CD14-positive monocyte (primary cell): ENCODE measurements around the gene NOTCH3. TPM values are rescaled to one million over a fixed set of nuclear protein-coding genes. Genes with fewer than 3 reads are reported as not detected.

ENCODE experiments used
- DNase-seq, 3 donors: peaks; one replicate each; pipeline ENCODE4 v3.0.0-alpha.2; 2011 to 2022
- H2AFZ ChIP-seq: 2 replicates; pipeline ENCODE4 v1.6.0; 2012; ENCODE audit warnings: mild to moderate bottlenecking, low read depth, low read length, inconsistent platforms; ENCODE audit not compliant: insufficient read depth, poor library complexity, severe bottlenecking
- H3K27ac ChIP-seq, 2 donors: 1 replicate in 1 of 2; 2 replicates in 1 of 2; pipeline ENCODE4 v1.5.1; 2012 to 2013; ENCODE audit warnings: low read length in 2 of 2, control low read depth in 1 of 2, inconsistent platforms in 1 of 2, low read depth in 1 of 2, mild to moderate bottlenecking in 1 of 2
- H3K27me3 ChIP-seq, 2 donors: one replicate each; pipeline versions ENCODE4 v1.6.0 to v1.6.1; 2011 to 2013; ENCODE audit warnings: low read length in 2 of 2; ENCODE audit not compliant: control insufficient read depth in 2 of 2, insufficient read depth in 2 of 2
- H3K36me3 ChIP-seq, 2 donors: replicated peaks in 1 of 2; 1 replicate in 1 of 2; 2 replicates in 1 of 2; pipeline versions ENCODE4 v1.5.1 to v1.6.1; 2012 to 2013; ENCODE audit warnings: low read length in 2 of 2, control low read depth in 1 of 2, inconsistent platforms in 1 of 2, mild to moderate bottlenecking in 1 of 2; ENCODE audit not compliant: insufficient read depth in 2 of 2, control insufficient read depth in 1 of 2
- H3K4me1 ChIP-seq, 2 donors: 1 replicate in 1 of 2; 2 replicates in 1 of 2; pipeline versions ENCODE4 v1.5.1 to v1.6.1; 2012 to 2013; ENCODE audit warnings: low read length in 2 of 2, control low read depth in 1 of 2, inconsistent platforms in 1 of 2, mild to moderate bottlenecking in 1 of 2, moderate library complexity in 1 of 2; ENCODE audit not compliant: insufficient read depth in 2 of 2, control insufficient read depth in 1 of 2
- H3K4me2 ChIP-seq: replicated peaks from 2 replicates; pipeline ENCODE3; 2012; ENCODE audit warnings: low read length, moderate library complexity, mild to moderate bottlenecking; ENCODE audit not compliant: poor library complexity, severe bottlenecking; ENCODE audit errors: extremely low read depth
- H3K4me3 ChIP-seq, 3 experiments: fragments of 200-600 bp in 1 of 3; sonication (generic) in 1 of 3; replicated peaks in 1 of 3; 1 replicate in 2 of 3; 2 replicates in 1 of 3; pipeline ENCODE4 v1.5.1; 2011 to 2013; ENCODE audit warnings: low read length in 3 of 3, mild to moderate bottlenecking in 3 of 3, control low read depth in 2 of 3, low read depth in 2 of 3, inconsistent platforms in 1 of 3, moderate library complexity in 1 of 3
- H3K79me2 ChIP-seq: 2 replicates; pipeline ENCODE4 v1.6.0; 2012; ENCODE audit warnings: mild to moderate bottlenecking, control low read depth, inconsistent platforms, low read length, moderate library complexity; ENCODE audit not compliant: insufficient read depth
- H3K9ac ChIP-seq: 2 replicates; pipeline ENCODE4 v1.6.0; 2017; ENCODE audit warnings: low read length, mild to moderate bottlenecking; ENCODE audit not compliant: insufficient read depth, poor library complexity, severe bottlenecking
- H3K9me3 ChIP-seq, 2 donors: replicated peaks in 1 of 2; 1 replicate in 1 of 2; 2 replicates in 1 of 2; pipeline versions ENCODE4 v1.5.1 to v1.6.1; 2012 to 2013; ENCODE audit warnings: low read length in 2 of 2, control low read depth in 1 of 2; ENCODE audit not compliant: control insufficient read depth in 1 of 2, insufficient read depth in 1 of 2
- H4K20me1 ChIP-seq: 2 replicates; pipeline ENCODE4 v1.6.0; 2012; ENCODE audit warnings: mild to moderate bottlenecking, low read length, control low read depth, moderate library complexity; ENCODE audit not compliant: insufficient read depth
- H3K27ac Mint-ChIP-seq, 7 donors: one replicate each; pipeline ENCODE4 v1.8.0; 2020; ENCODE audit warnings: mild to moderate bottlenecking in 7 of 7, mixed read lengths in 7 of 7, moderate library complexity in 6 of 7, inconsistent platforms in 2 of 7
- H3K27me3 Mint-ChIP-seq, 3 donors: one replicate each; pipeline ENCODE4 v1.8.0; 2021 to 2022; ENCODE audit warnings: low read depth in 3 of 3, mild to moderate bottlenecking in 3 of 3, mixed read lengths in 3 of 3, moderate library complexity in 3 of 3, inconsistent platforms in 1 of 3
- H3K36me3 Mint-ChIP-seq, 2 donors: one replicate each; pipeline ENCODE4 v1.8.0; 2020; ENCODE audit warnings: mixed read lengths in 2 of 2, inconsistent platforms in 1 of 2, mild to moderate bottlenecking in 1 of 2
- H3K4me1 Mint-ChIP-seq: one replicate; pipeline ENCODE4 v1.8.0; 2020; ENCODE audit warnings: mild to moderate bottlenecking, mixed read lengths
- H3K4me3 Mint-ChIP-seq, 2 donors: one replicate each; pipeline ENCODE4 v1.8.0; 2020; ENCODE audit warnings: mild to moderate bottlenecking in 2 of 2, mixed read lengths in 2 of 2, moderate library complexity in 1 of 2
- H3K9me3 Mint-ChIP-seq, 7 donors: one replicate each; pipeline ENCODE4 v1.8.0; 2020 to 2022; ENCODE audit warnings: mixed read lengths in 7 of 7, mild to moderate bottlenecking in 6 of 7, moderate library complexity in 6 of 7, inconsistent platforms in 2 of 7
- WGBS: methylation state at CpG from one replicate; pipeline ENCODE4 v1.1.5; 2013; ENCODE audit warnings: missing lambda C conversion rate; ENCODE audit not compliant: insufficient coverage; 5-methylcytosine and 5-hydroxymethylcytosine counted together
- intact Hi-C, 2 donors: fragments of 100-400 bp; cut with micrococcal nuclease; formaldehyde crosslinking; loops; one replicate each; pipeline versions ENCODE4 v1.15.0 to v1.15.1; 2023
- polyA plus RNA-seq, 3 donors: library from polyadenylated mRNA; depleted of rRNA in 1 of 3; unstranded in 2 of 3; stranded (reverse) in 1 of 3; fragments of 300-500 nt in 2 of 3; fragments of >200 nt in 1 of 3; fragmentation: Illumina TruSeq in 2 of 3; gene quantifications; 1 replicate in 2 of 3; 2 replicates in 1 of 3; pipeline ENCODE4 v1.2.3, GENCODE V29; 2012 to 2021
- TF ChIP-seq, protein P1 (sequence below): fragments of 200-600 bp; IDR thresholded peaks from one replicate; pipeline ENCODE4 v1.8.0; 2022; ENCODE audit warnings: antibody characterized with exemption, mild to moderate bottlenecking

The NOTCH3 gene
- polyA plus RNA-seq, 3 donors = 0.05 to 0.51 TPM; not detected in 1

DNA sequence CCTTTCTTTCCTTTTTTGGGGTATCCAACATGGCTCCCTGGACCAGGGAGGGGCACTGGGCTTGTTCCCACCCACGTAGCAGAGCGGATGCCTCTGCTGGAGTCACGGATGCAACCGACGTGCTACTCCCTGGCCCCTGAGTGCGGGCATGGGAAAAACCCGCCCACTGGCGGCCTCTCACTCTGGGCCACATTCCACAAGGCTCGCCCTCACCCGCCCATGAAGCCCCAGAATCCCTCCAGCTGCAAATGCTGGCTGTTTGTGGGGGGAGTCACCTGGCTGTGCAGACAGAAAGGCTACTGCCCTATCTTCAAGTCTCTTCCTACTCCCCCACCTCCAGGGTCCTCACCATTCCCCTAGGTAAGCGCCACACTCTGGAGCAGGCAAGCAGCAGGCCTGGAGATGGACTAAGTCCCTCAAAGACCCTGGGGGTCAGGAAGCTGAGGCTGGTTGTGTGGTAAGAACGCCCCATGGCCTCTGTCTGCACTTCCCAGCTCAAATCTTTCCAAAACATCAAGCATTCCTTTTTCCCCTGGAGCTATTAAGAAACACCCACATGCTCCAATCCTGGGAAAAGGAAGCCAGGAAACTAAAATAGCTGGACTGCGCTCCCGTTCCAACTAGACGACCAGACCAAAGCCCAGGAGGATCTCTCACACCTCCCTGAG, 49.3 kb upstream of the NOTCH3 start:
- H4K20me1 ChIP-seq = peaks cover 100% of the 10 kb centered on the region

DNA sequence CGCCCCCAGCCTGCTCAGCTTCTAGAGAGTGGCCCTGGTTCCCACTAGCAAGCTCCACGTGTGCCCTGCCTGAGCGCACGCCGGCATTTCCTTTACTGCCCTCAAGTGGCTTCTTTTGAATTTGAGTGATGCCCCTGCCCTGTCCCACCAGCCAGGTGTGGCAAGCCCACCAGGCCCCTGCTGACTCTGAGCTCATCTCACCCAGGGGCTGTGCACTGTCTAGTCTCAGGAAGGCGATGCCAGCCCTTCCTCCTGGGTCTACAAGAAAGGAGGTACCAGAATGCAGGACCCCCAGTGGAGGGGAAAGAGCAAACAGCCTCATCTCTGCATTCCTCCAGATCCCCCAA, 48.7 kb upstream of the NOTCH3 start:
- no peak overlapping the region for H3K4me3 Mint-ChIP-seq
- peaks cover 0 to 2% (median 0%) of the 10 kb centered on the region in 7 donors for H3K9me3 Mint-ChIP-seq
- intact Hi-C loops = no loop called here
- H3K27ac ChIP-seq = no peak overlapping the region
- H3K79me2 ChIP-seq = peaks cover 19% of the 10 kb centered on the region
- DNase-seq = no peak
- H3K4me1 Mint-ChIP-seq = no peaks in the 10 kb centered on the region
- H3K36me3 ChIP-seq = peaks cover 96 to 99% of the 10 kb centered on the region in 2 donors
- H3K36me3 Mint-ChIP-seq = peaks cover 73 to 96% of the 10 kb centered on the region in 2 donors
- no peaks in the 10 kb centered on the region for H3K4me1 ChIP-seq
- no peaks in the 10 kb centered on the region for H3K27me3 ChIP-seq
- H3K9me3 ChIP-seq = no peaks in the 10 kb centered on the region
- H3K4me3 ChIP-seq = no peak overlapping the region
- no peak overlapping the region for H3K4me2 ChIP-seq
- WGBS = 94% methylated on average over 6 of the region's 6 CpGs
- no peak overlapping the region for H2AFZ ChIP-seq
- no peaks in the 10 kb centered on the region for H3K27me3 Mint-ChIP-seq
- H3K27ac Mint-ChIP-seq = peak overlapping the region in 2 of 7 donors; percentile 1 to 66
- H4K20me1 ChIP-seq = peaks cover 100% of the 10 kb centered on the region
- TF ChIP-seq, protein P1, sequence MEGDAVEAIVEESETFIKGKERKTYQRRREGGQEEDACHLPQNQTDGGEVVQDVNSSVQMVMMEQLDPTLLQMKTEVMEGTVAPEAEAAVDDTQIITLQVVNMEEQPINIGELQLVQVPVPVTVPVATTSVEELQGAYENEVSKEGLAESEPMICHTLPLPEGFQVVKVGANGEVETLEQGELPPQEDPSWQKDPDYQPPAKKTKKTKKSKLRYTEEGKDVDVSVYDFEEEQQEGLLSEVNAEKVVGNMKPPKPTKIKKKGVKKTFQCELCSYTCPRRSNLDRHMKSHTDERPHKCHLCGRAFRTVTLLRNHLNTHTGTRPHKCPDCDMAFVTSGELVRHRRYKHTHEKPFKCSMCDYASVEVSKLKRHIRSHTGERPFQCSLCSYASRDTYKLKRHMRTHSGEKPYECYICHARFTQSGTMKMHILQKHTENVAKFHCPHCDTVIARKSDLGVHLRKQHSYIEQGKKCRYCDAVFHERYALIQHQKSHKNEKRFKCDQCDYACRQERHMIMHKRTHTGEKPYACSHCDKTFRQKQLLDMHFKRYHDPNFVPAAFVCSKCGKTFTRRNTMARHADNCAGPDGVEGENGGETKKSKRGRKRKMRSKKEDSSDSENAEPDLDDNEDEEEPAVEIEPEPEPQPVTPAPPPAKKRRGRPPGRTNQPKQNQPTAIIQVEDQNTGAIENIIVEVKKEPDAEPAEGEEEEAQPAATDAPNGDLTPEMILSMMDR = no peak
- H3K9ac ChIP-seq = no peak overlapping the region

More for the DNA sequence above, 49.3 kb upstream of the NOTCH3 start:
- Mint-ChIP-seq H3K27ac (peak overlapping the region in 4 of 7 donors; percentile 12 to 60 (median 41)), H3K4me1 (no peaks in the 10 kb centered on the region), H3K4me3 (no peak overlapping the region), H3K36me3 (peaks cover 73 to 96% of the 10 kb centered on the region in 2 donors), H3K27me3 (no peaks in the 10 kb centered on the region), H3K9me3 (peaks cover 0 to 2% (median 0%) of the 10 kb centered on the region in 7 donors)
- Histone ChIP-seq H3K27ac (no peak overlapping the region), H3K36me3 (peaks cover 96 to 99% of the 10 kb centered on the region in 2 donors), H3K4me1 (no peaks in the 10 kb centered on the region), H3K9me3 (no peaks in the 10 kb centered on the region), H3K9ac (no peak overlapping the region), H2AFZ (no peak overlapping the region), H3K27me3 (no peaks in the 10 kb centered on the region), H3K4me3 (no peak overlapping the region), H3K79me2 (peaks cover 24% of the 10 kb centered on the region), H3K4me2 (no peak overlapping the region)
- no peak for DNase-seq
- WGBS = 90% methylated on average over 8 of the region's 15 CpGs
- intact Hi-C loops = loop anchor here in 1 of 2 donors (5.0 kb wide), 1 partner anchor 73 kb away; no protein-coding TSS in a partner anchor
- TF ChIP-seq, protein P1 = no peak
